H9 (cell line): Measurements from ENCODE around the gene IMMP2L. TPM values are rescaled to one million over a fixed set of nuclear protein-coding genes. Genes with fewer than 3 reads are reported as not detected.
"Not testable (repeated sequence)": the region's sequence is repeated elsewhere in the genome, so short reads cannot be mapped to it uniquely, and the experiment has no call there.

Experiments used
- DNase-seq: peaks from one replicate; pipeline ENCODE4 v3.0.0-alpha.2; 2017
- H2AFZ ChIP-seq: one replicate; pipeline ENCODE4 v1.6.1; 2013; ENCODE audit warnings: mild to moderate bottlenecking, low read length, control low read depth, moderate library complexity
- H2AK5ac ChIP-seq: 2 replicates; pipeline ENCODE4 v1.6.1; 2013; ENCODE audit warnings: low read length, control low read depth, mixed read lengths; ENCODE audit not compliant: insufficient read length
- H2BK120ac ChIP-seq: one replicate; pipeline ENCODE4 v1.6.1; 2013; ENCODE audit warnings: low read depth, mild to moderate bottlenecking, low read length, control low read depth, inconsistent platforms; ENCODE audit not compliant: poor library complexity, severe bottlenecking
- H2BK12ac ChIP-seq: 2 replicates; pipeline ENCODE4 v1.6.1; 2013; ENCODE audit warnings: low read length, control low read depth, mixed read lengths, low read depth; ENCODE audit not compliant: insufficient read length
- H2BK15ac ChIP-seq: 2 replicates; pipeline ENCODE4 v1.6.1; 2013; ENCODE audit warnings: low read depth, low read length, control low read depth
- H2BK20ac ChIP-seq: one replicate; pipeline ENCODE4 v1.6.1; 2013; ENCODE audit warnings: low read depth, mild to moderate bottlenecking, low read length, control low read depth, inconsistent platforms; ENCODE audit not compliant: poor library complexity, severe bottlenecking
- H2BK5ac ChIP-seq: 2 replicates; pipeline ENCODE4 v1.6.1; 2013; ENCODE audit warnings: low read length, control low read depth, mixed read lengths; ENCODE audit not compliant: insufficient read length
- H3K14ac ChIP-seq: 2 replicates; pipeline ENCODE4 v1.6.1; 2013; ENCODE audit warnings: low read length, control low read depth; ENCODE audit not compliant: insufficient read depth
- H3K18ac ChIP-seq: 2 replicates; pipeline ENCODE4 v1.6.1; 2013; ENCODE audit warnings: low read depth, mild to moderate bottlenecking, mixed read lengths, low read length, control low read depth; ENCODE audit not compliant: insufficient read length
- H3K23ac ChIP-seq: 2 replicates; pipeline ENCODE4 v1.6.1; 2013; ENCODE audit warnings: low read length, control low read depth, mixed read lengths, low read depth; ENCODE audit not compliant: insufficient read length
- H3K23me2 ChIP-seq: 2 replicates; pipeline ENCODE4 v1.6.1; 2013; ENCODE audit warnings: low read depth, mild to moderate bottlenecking, mixed read lengths, low read length, control low read depth; ENCODE audit not compliant: insufficient read length, poor library complexity, severe bottlenecking
- H3K27ac ChIP-seq: 2 replicates; pipeline ENCODE4 v1.5.1; 2013; ENCODE audit warnings: low read length, control low read depth, mixed read lengths, low read depth; ENCODE audit not compliant: insufficient read length
- H3K27me3 ChIP-seq: 2 replicates; pipeline ENCODE4 v1.6.1; 2013; ENCODE audit warnings: low read length, control low read depth, inconsistent platforms; ENCODE audit not compliant: insufficient read depth
- H3K4ac ChIP-seq: 2 replicates; pipeline ENCODE4 v1.6.1; 2013; ENCODE audit warnings: low read depth, mild to moderate bottlenecking, control low read depth, inconsistent platforms, low read length, moderate library complexity
- H3K4me1 ChIP-seq: 2 replicates; pipeline ENCODE4 v1.6.1; 2013; ENCODE audit warnings: low read length, control low read depth, inconsistent platforms; ENCODE audit not compliant: insufficient read depth
- H3K4me2 ChIP-seq: 2 replicates; pipeline ENCODE4 v1.6.1; 2013; ENCODE audit warnings: low read length, control low read depth, mixed read lengths; ENCODE audit not compliant: insufficient read length, insufficient read depth
- H3K56ac ChIP-seq: 2 replicates; pipeline ENCODE4 v1.6.1; 2013; ENCODE audit warnings: low read depth, mild to moderate bottlenecking, mixed read lengths, low read length, control low read depth; ENCODE audit not compliant: insufficient read length
- H3K79me1 ChIP-seq: 2 replicates; pipeline ENCODE4 v1.6.1; 2013; ENCODE audit warnings: low read depth, mild to moderate bottlenecking, moderate library complexity, low read length, control low read depth, inconsistent platforms; ENCODE audit not compliant: insufficient read depth, poor library complexity, severe bottlenecking
- H3K79me2 ChIP-seq: 2 replicates; pipeline ENCODE4 v1.6.1; 2013; ENCODE audit warnings: low read length, control low read depth, inconsistent platforms; ENCODE audit not compliant: insufficient read depth
- H3K9ac ChIP-seq: 2 replicates; pipeline ENCODE4 v1.6.1; 2013; ENCODE audit warnings: low read length, control low read depth, mixed read lengths; ENCODE audit not compliant: insufficient read length; ENCODE audit errors: extremely low read depth
- H3K9me3 ChIP-seq: one replicate; pipeline ENCODE4 v1.6.1; 2013; ENCODE audit warnings: low read depth, low read length, inconsistent platforms; ENCODE audit not compliant: control insufficient read depth
- H3T11ph ChIP-seq: one replicate; pipeline ENCODE4 v1.6.1; 2013; ENCODE audit warnings: mild to moderate bottlenecking, low read length, control low read depth, inconsistent platforms
- H4K20me1 ChIP-seq: one replicate; pipeline ENCODE4 v1.6.1; 2013; ENCODE audit not compliant: control insufficient read depth, insufficient read length, insufficient read depth
- H4K5ac ChIP-seq: 2 replicates; pipeline ENCODE4 v1.6.1; 2013; ENCODE audit warnings: low read depth, mild to moderate bottlenecking, mixed read lengths, low read length, control low read depth; ENCODE audit not compliant: insufficient read length
- H4K8ac ChIP-seq: replicated peaks from 2 replicates; pipeline ENCODE4 v1.6.1; 2013; ENCODE audit warnings: low read length, control low read depth, mixed read lengths, low read depth; ENCODE audit not compliant: insufficient read length
- H4K91ac ChIP-seq: 2 replicates; pipeline ENCODE4 v1.6.1; 2013; ENCODE audit warnings: low read depth, mild to moderate bottlenecking, moderate library complexity, mixed read lengths, low read length, control low read depth; ENCODE audit not compliant: insufficient read length
- H3K27ac Mint-ChIP-seq, 3 experiments: 2 replicates in 2 of 3; 3 replicates in 1 of 3; pipeline ENCODE4 v1.8.0; 2020 to 2021; ENCODE audit warnings: mixed read lengths in 3 of 3, mild to moderate bottlenecking in 1 of 3, moderate library complexity in 1 of 3
- H3K27me3 Mint-ChIP-seq: 2 replicates; pipeline ENCODE4 v1.8.0; 2021; ENCODE audit warnings: low read depth, mild to moderate bottlenecking, moderate library complexity, mixed read lengths
- H3K36me3 Mint-ChIP-seq, 3 experiments: 2 replicates in 2 of 3; 3 replicates in 1 of 3; pipeline ENCODE4 v1.8.0; 2020 to 2021; ENCODE audit warnings: low read depth in 3 of 3, mixed read lengths in 3 of 3; ENCODE audit not compliant: insufficient read depth in 1 of 3
- H3K4me1 Mint-ChIP-seq, 2 experiments: 2 replicates each; pipeline ENCODE4 v1.8.0; 2020; ENCODE audit warnings: mixed read lengths in 2 of 2
- H3K4me3 Mint-ChIP-seq, 2 experiments: 2 replicates in 1 of 2; 3 replicates in 1 of 2; pipeline ENCODE4 v1.8.0; 2020 to 2021; ENCODE audit warnings: mild to moderate bottlenecking in 2 of 2, mixed read lengths in 2 of 2, moderate library complexity in 1 of 2
- H3K9me3 Mint-ChIP-seq, 2 experiments: 2 replicates in 1 of 2; 3 replicates in 1 of 2; pipeline ENCODE4 v1.8.0; 2020; ENCODE audit warnings: mild to moderate bottlenecking in 2 of 2, mixed read lengths in 2 of 2, moderate library complexity in 1 of 2
- CTCF ChIP-seq: fragments of 200-600 bp; sonication (generic); conservative IDR thresholded peaks from 3 replicates; pipeline ENCODE4 v1.8.0; 2021; ENCODE audit warnings: antibody characterized with exemption, mild to moderate bottlenecking
- WGBS: extraction: QIAGEN DNeasy Blood & Tissue Kit; methylation state at CpG from one replicate; pipeline ENCODE4 v1.1.7; 2013; ENCODE audit warnings: missing lambda C conversion rate, low lambda C conversion rate, mixed read lengths; ENCODE audit not compliant: insufficient read length; ENCODE audit errors: extremely low coverage; 5-methylcytosine and 5-hydroxymethylcytosine counted together
- total RNA-seq: library from RNA; stranded (reverse); gene quantifications from 2 replicates; pipeline ENCODE4 v1.2.1, GENCODE V29; 2021

The IMMP2L gene
- total RNA-seq, 1 experiment from 2014 or later, result 14.7 TPM

DNA sequence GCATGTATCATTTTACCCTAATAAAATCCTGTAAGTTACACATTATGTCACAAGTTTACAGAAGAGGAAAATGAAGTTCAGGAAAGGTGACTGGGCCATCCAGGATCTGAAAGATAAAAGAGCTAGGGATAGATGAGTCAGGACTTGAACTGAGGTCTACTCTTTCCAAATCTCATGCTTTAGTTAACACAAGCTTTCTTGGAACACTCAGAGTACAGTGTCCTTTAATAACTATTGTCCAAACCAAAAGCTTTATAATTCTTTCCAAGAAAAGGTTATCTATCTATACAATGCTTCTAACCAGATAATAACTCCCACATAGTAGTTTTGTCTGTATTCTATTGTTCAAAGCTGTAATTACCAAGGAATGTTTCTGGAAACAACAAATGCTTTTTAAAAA lies 306.7 kb downstream of the IMMP2L start:
- Histone ChIP-seq H3K23ac (no peak overlapping the region), H3K79me2 (no peaks in the 10 kb centered on the region), H2AK5ac (no peak overlapping the region), H3K27ac (no peak overlapping the region), H3K27me3 (no peaks in the 10 kb centered on the region), H3K14ac (no peak overlapping the region), H2BK12ac (no peak overlapping the region), H3K4me1 (no peaks in the 10 kb centered on the region), H3K79me1 (no peaks in the 10 kb centered on the region), H3K23me2 (no peaks in the 10 kb centered on the region), H3K9me3 (no peaks in the 10 kb centered on the region), H3T11ph (no peak overlapping the region), H2BK120ac (no peak overlapping the region), H4K91ac (no peak overlapping the region), H4K8ac (no peak overlapping the region), H3K4ac (no peak overlapping the region), H3K4me2 (no peak overlapping the region), H3K56ac (no peak overlapping the region), H2BK5ac (no peak overlapping the region), H2BK15ac (no peak overlapping the region), H3K18ac (no peak overlapping the region), H4K5ac (no peak overlapping the region), H3K9ac (no peak overlapping the region), H2BK20ac (no peak overlapping the region), H2AFZ (no peak overlapping the region), H4K20me1 (no peaks in the 10 kb centered on the region)
- H3K4me1 Mint-ChIP-seq, result peaks cover 9 to 10% of the 10 kb centered on the region in 2 experiments
- no peak overlapping the region for H3K27ac Mint-ChIP-seq
- H3K9me3 Mint-ChIP-seq, result peaks cover 3 to 6% of the 10 kb centered on the region in 2 experiments; a peak in 2 of 5 replicates
- peaks cover 0 to 9% (median 6%) of the 10 kb centered on the region in 3 experiments; a peak in 1 of 7 replicates for H3K36me3 Mint-ChIP-seq
- TF ChIP-seq CTCF, result no peak
- DNase-seq, result no peak
- no peaks in the 10 kb centered on the region for H3K27me3 Mint-ChIP-seq
- H3K4me3 Mint-ChIP-seq, result no peak overlapping the region

DNA sequence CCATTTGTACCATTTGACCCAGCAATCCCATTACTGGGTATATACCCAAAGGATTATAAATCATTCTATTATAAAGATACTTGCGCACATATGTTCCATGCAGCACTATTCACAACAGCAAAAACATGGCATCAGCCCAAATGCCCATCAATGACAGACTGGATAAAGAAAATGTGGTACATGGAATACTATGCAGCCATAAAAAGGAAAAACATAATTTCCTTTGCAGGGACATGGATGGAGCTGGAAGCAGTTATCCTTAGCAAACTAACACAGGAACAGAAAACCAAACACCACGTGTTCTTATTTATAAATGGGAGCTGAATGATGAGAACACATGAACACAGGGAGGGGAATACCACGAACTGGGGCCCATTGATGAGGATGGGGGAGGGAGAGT lies 310.9 kb downstream of the IMMP2L start:
- not testable (repeated sequence) for H3K4me3 Mint-ChIP-seq, H3K18ac ChIP-seq, H3K9me3 ChIP-seq, H4K5ac ChIP-seq, H2BK20ac ChIP-seq, H3K79me1 ChIP-seq, H4K8ac ChIP-seq, H2BK5ac ChIP-seq, H3K9me3 Mint-ChIP-seq, H4K91ac ChIP-seq, H3K4ac ChIP-seq, H3K56ac ChIP-seq, H3K9ac ChIP-seq, H3K27me3 Mint-ChIP-seq, H2AK5ac ChIP-seq, H2BK12ac ChIP-seq, H3K23ac ChIP-seq, H2AFZ ChIP-seq, H2BK15ac ChIP-seq, H3K27me3 ChIP-seq, H3K4me2 ChIP-seq, H3T11ph ChIP-seq, H3K4me1 ChIP-seq, DNase-seq, H4K20me1 ChIP-seq, H2BK120ac ChIP-seq, H3K79me2 ChIP-seq, H3K23me2 ChIP-seq, H3K14ac ChIP-seq, H3K27ac ChIP-seq, H3K27ac Mint-ChIP-seq
- WGBS, result no CpG with 5 or more reads among the region's 3 CpGs
- Mint-ChIP-seq H3K36me3 (peaks cover 3 to 16% (median 8%) of the 10 kb centered on the region in 3 experiments; a peak in 4 of 7 replicates), H3K4me1 (peaks cover 10 to 14% of the 10 kb centered on the region in 2 experiments)
